LNCaP clone FGC (cell line): ENCODE measurements around the gene TAB3.
"Not testable (repeated sequence)": the region's sequence is repeated elsewhere in the genome, so short reads cannot be mapped to it uniquely, and the experiment has no call there.

Experiments used
- DNase-seq: peaks from one replicate; pipeline ENCODE4 v3.0.0-alpha.2; 2011; ENCODE audit warnings: low read depth
- H3K4me3 ChIP-seq: 2 replicates; pipeline ENCODE4 v1.5.1; 2011; ENCODE audit warnings: mild to moderate bottlenecking, low read depth, low read length, control low read depth
- CTCF ChIP-seq: IDR thresholded peaks from 2 replicates; pipeline ENCODE4 v1.5.1; 2012; ENCODE audit warnings: mild to moderate bottlenecking; ENCODE audit not compliant: control insufficient read depth, insufficient read depth; ENCODE audit errors: extremely low read depth

The TAB3 gene

GRCh38 chrX:30806187-30806728 lies 82.8 kb downstream of the TAB3 start:
- TF ChIP-seq CTCF: no peak
- H3K4me3 ChIP-seq: no peak overlapping the region
- no peak for DNase-seq

GRCh38 chrX:30804462-30804861 lies 84.6 kb downstream of the TAB3 start:
- DNase-seq: no peak
- no peak overlapping the region for H3K4me3 ChIP-seq
- TF ChIP-seq CTCF: no peak

- H3K4me3 ChIP-seq: no peak overlapping the region
- no peak for DNase-seq
- no peak for TF ChIP-seq CTCF
These were observed 88.2 kb downstream of the TAB3 start for GRCh38 chrX:30800901-30801300.

GRCh38 chrX:30799327-30799726 lies 89.7 kb downstream of the TAB3 start:
- DNase-seq: no peak
- TF ChIP-seq CTCF: no peak

GRCh38 chrX:30798810-30799209 lies 90.2 kb downstream of the TAB3 start:
- TF ChIP-seq CTCF: no peak
- no peak for DNase-seq
- H3K4me3 ChIP-seq: no peak overlapping the region

More at GRCh38 chrX:30799327-30799726, 89.7 kb downstream of the TAB3 start:
- no peak overlapping the region for H3K4me3 ChIP-seq

- not testable (repeated sequence) for H3K4me3 ChIP-seq, DNase-seq
These were observed 91.8 kb downstream of the TAB3 start for GRCh38 chrX:30797301-30797700.

GRCh38 chrX:30795981-30796958 lies 92.8 kb downstream of the TAB3 start:
- no peak for TF ChIP-seq CTCF
- H3K4me3 ChIP-seq: no peak overlapping the region
- DNase-seq: no peak
